Right renal pelvis (tissue), 4 donors: Measurements from ENCODE around the gene RNF213. TPM values are rescaled to one million over a fixed set of nuclear protein-coding genes. Genes with fewer than 3 reads are reported as not detected.

Source experiments
- DNase-seq, 4 donors: peaks; one replicate each; pipeline ENCODE4 v3.0.0-alpha.2; 2013; ENCODE audit warnings: low read depth in 4 of 4, low spot score in 3 of 4, missing footprints in 1 of 4
- polyA plus RNA-seq, 4 donors: library from polyadenylated mRNA; unstranded; fragments of 120-200 nt; gene quantifications; one replicate each; pipeline ENCODE4 v1.2.1, GENCODE V29; 2013; ENCODE audit not compliant: insufficient read length in 4 of 4

The RNF213 gene
- polyA plus RNA-seq, 4 donors = 51.7 to 61.4 (median 55.2) TPM

- no peak for DNase-seq
Measured at GRCh38 chr17:80443498-80443897, 182.8 kb downstream of the RNF213 start.

DNA sequence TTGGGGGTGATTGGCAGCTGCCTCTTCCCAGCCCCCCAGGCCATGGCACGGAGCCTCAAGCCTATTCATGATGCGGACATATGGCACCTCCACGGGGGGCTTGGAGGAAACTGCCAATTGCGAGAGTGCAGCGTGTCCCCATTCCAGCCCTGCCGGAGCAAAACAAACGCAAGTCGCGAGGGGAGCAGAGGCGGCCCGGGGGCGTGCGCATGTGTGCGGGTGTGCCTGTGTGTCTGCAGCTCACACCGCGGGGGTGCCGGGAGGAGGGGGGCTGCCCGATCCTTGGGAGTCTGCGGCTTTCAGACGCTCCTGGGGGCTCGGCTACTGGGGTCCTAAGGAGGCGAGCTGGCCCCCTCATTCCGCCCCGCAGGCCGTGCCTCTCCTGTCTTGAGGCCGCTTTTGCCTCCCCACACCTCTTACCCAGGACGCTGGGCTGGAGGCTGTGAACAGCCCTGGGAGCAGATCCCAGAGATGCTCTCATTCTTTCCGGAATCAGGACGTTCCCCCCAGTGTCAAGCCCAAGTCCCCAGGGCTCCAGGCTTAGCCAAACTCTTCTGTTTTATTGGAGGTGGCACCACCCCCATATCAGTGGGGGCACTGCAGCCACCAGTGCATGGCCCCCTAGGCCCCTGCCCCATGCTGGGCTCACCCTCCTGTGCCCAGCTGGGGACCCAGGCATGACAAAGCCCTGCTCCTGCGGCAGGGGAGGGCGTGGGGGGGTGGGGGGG lies 183.4 kb downstream of the RNF213 start:
- DNase-seq = no peak

DNA sequence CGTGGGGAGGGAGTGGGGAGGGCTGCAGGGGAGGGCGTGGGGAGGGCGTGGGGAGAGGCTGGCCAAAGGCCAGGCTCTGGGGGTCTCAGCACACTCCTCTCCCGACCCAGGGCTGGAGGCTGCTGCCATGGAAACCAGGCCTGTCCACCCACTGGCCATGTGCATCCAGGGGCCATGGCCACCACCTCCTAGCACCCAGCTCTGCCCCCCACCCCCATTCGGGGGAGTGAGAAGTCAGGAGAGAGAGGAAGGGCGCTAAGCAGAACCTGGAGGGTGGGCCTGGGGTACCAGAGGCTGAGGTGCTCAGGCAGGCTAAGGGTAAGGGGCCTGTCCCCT lies 184.0 kb downstream of the RNF213 start:
- DNase-seq = no peak

DNA sequence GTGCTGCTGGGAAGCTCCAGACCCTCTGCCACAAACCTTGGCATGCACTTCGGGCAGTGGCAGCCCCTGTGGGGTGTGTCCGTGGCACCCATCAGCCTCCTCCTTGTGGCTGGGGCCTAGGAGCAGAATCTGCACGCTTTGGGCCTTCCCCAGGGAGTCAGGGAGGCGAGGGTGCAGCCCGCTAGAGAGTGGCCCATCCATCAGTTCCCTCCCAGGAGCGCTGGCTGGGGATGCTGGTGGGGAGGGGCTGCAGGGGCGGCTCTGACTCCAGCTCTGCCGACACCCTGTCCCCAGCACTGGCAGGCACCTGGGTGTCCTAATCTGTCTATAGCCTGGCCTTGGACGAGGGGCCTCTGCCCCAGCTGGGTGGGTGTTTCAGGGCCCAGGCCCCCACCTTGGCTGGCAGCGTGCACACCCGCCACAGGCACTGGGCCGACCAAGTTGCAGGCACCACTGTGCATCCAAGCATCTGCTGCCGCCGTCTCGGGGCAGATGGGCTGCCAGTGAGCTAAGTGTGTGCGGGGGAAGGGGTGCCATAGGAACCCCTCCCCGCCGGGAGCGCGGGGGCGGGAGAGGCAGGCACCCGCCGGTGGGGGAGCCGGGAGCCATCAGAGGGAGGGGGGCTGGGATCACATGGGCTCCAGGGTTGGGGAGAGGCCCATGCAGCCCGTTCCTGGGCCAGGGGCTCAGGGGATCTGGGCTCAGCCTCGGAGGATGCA lies 184.5 kb downstream of the RNF213 start:
- no peak for DNase-seq

DNA sequence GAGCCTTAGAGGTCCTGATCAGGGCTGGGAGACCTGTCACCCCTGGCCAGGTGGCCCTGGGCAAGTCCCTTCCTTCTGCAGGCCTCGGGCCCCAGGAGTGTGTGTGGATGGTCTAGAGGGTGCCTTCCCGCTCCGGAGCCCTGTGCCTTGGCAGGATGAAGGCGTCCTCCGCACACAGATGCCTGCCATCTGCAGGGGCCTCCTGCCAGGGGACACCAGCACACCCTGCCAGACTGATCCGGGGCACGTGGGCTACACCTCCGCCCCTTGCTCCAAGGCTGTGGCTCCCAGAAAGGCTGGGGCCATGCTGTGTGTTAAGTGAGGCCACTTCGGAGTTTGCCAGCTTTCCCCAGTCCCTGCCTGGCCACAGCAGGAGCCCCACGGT lies 185.1 kb downstream of the RNF213 start:
- DNase-seq = no peak

DNA sequence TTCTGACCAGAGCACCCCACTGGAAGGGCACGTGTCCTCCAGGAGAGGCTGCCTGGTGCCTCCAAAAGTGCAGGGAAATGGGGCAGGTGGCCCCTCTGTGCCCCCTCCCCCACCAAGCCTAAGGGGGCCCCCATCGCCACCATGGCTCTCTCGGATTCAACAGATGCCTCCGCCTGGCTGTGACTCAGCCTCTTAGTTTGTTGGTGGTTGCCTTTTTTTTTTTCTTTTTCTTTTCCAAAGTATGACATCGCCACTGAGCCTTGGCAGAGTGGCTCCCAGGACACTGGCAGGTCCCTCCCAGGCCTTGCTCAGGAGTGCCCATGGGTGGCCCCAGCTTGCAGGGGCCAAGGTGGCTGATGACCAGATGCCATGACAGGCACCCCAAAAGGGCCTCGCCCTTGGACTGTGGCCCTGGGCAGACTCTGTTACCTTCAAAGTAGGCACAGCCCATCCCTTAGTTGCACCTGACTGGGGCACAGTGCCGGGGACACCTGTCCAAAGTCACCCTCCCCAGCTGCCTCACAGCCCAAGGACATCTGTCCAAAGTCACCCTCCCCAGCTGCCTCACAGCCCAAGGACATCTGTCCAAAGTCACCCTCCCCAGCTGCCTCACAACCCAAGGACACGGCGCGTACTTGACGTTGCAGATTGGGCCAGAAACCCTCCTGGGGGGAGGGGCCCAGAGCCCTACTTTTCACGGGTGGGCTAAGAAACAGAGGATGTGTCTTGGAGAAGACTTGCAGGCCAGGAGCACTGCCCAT lies 186.2 kb downstream of the RNF213 start:
- DNase-seq = no peak

- DNase-seq = no peak
Measured at GRCh38 chr17:80447790-80448189, 187.1 kb downstream of the RNF213 start.

Other genes with a start within 250 kb of the RNF213 start
- gene TBC1D16, start 225.0 kb upstream of the RNF213 start, polyA plus RNA-seq = 10 to 100 TPM; 27.2 to 35.6 (median 34.1) TPM
- gene CCDC40, start 224.2 kb upstream of the RNF213 start, polyA plus RNA-seq = 10 to 100 TPM; 10.2 to 15.7 (median 12.9) TPM
- 10 to 100 TPM; 37.8 to 71.2 (median 50.5) TPM for gene GAA, start 159.3 kb upstream of the RNF213 start, polyA plus RNA-seq
- 100 to 1,000 TPM; 115 to 121 (median 117) TPM for gene EIF4A3, start 113.7 kb upstream of the RNF213 start, polyA plus RNA-seq
- gene CARD14, start 90.8 kb upstream of the RNF213 start, polyA plus RNA-seq = 1 to 10 TPM in 3 of 4 donors, under 1 TPM in 1; 0.90 to 1.5 (median 1.2) TPM
- gene SGSH, start 40.5 kb upstream of the RNF213 start, polyA plus RNA-seq = 10 to 100 TPM; 33.5 to 40.2 (median 38.6) TPM
- gene SLC26A11, start 40.4 kb upstream of the RNF213 start, polyA plus RNA-seq = 10 to 100 TPM; 22.9 to 28.8 (median 25.7) TPM
- gene ENDOV, start 154.3 kb downstream of the RNF213 start, polyA plus RNA-seq = 10 to 100 TPM; 27.5 to 32.8 (median 31.0) TPM
- gene NPTX1, start 215.8 kb downstream of the RNF213 start, polyA plus RNA-seq = 1 to 10 TPM in 3 of 4 donors, under 1 TPM in 1; 0.75 to 1.4 (median 1.4) TPM